ENCODE data around the gene THAP4.

The THAP4 gene

GRCh38 chr2:241584436-241584835, 52.5 kb downstream of the THAP4 start:
- no peak overlapping the region for H3K4me3 ChIP-seq (ENCODE audit: low read depth in 1 of 2, low read length in 2 of 2)
- H3K27me3 ChIP-seq (ENCODE audit: insufficient read depth, low read length, poor library complexity), result no peaks in the 10 kb centered on the region
- H4K20me1 ChIP-seq (ENCODE audit: insufficient read depth, low read length), result no peaks in the 10 kb centered on the region
- peaks cover 25% of the 10 kb centered on the region for H3K9me3 ChIP-seq (ENCODE audit: insufficient read depth, low read length, severe bottlenecking)
- DNase-seq (no peak), ATAC-seq (ENCODE audit: insufficient read depth, low read depth) (no peak)
- H3K9ac ChIP-seq (ENCODE audit: low read depth, low read length), result no peak overlapping the region
- peaks cover 71% of the 10 kb centered on the region for H3K36me3 ChIP-seq (ENCODE audit: insufficient read depth, low read length)
- H3K27ac ChIP-seq (ENCODE audit: low read length), result no peak overlapping the region
- no peak overlapping the region for H2AFZ ChIP-seq (ENCODE audit: low read depth, low read length)
- TF ChIP-seq EZH2 (IDR thresholded peaks at IDR 0.05; ENCODE audit: borderline replicate concordance, low read depth, low read length, severe bottlenecking) (no peak), CTCF (IDR thresholded peaks at IDR 0.05; ENCODE audit: borderline replicate concordance, extremely low read depth, low read length, poor library complexity, severe bottlenecking) (no peak)
- H3K4me1 ChIP-seq (ENCODE audit: insufficient read depth, low read length), result no peaks in the 10 kb centered on the region
- no peak overlapping the region for H3K4me2 ChIP-seq (ENCODE audit: insufficient read depth, low read length)
- no peaks in the 10 kb centered on the region; the same call in 1 of the 2 replicates for H3K79me2 ChIP-seq (ENCODE audit: insufficient read depth, low read length)

GRCh38 chr2:241582806-241583205, 54.2 kb downstream of the THAP4 start:
- no peak overlapping the region for H2AFZ ChIP-seq (ENCODE audit: low read depth, low read length)
- no peak overlapping the region for H3K9ac ChIP-seq (ENCODE audit: low read depth, low read length)
- no peaks in the 10 kb centered on the region for H4K20me1 ChIP-seq (ENCODE audit: insufficient read depth, low read length)
- ATAC-seq (ENCODE audit: insufficient read depth, low read depth) (no peak), DNase-seq (no peak)
- TF ChIP-seq CTCF (IDR thresholded peaks at IDR 0.05; ENCODE audit: borderline replicate concordance, extremely low read depth, low read length, poor library complexity, severe bottlenecking) (no peak), EZH2 (IDR thresholded peaks at IDR 0.05; ENCODE audit: borderline replicate concordance, low read depth, low read length, severe bottlenecking) (no peak)
- H3K4me1 ChIP-seq (ENCODE audit: insufficient read depth, low read length), result no peaks in the 10 kb centered on the region
- H3K9me3 ChIP-seq (ENCODE audit: insufficient read depth, low read length, severe bottlenecking), result peaks cover 15% of the 10 kb centered on the region
- no peak overlapping the region for H3K4me2 ChIP-seq (ENCODE audit: insufficient read depth, low read length)
- no peak overlapping the region for H3K4me3 ChIP-seq (ENCODE audit: low read depth in 1 of 2, low read length in 2 of 2)
- peaks cover 57% of the 10 kb centered on the region for H3K36me3 ChIP-seq (ENCODE audit: insufficient read depth, low read length)
- no peak overlapping the region for H3K27ac ChIP-seq (ENCODE audit: low read length)
- no peaks in the 10 kb centered on the region; the same call in 1 of the 2 replicates for H3K79me2 ChIP-seq (ENCODE audit: insufficient read depth, low read length)
- no peaks in the 10 kb centered on the region for H3K27me3 ChIP-seq (ENCODE audit: insufficient read depth, low read length, poor library complexity)

GRCh38 chr2:241582328-241582727, 54.6 kb downstream of the THAP4 start:
- TF ChIP-seq EZH2 (IDR thresholded peaks at IDR 0.05; ENCODE audit: borderline replicate concordance, low read depth, low read length, severe bottlenecking), result no peak
- H3K36me3 ChIP-seq (ENCODE audit: insufficient read depth, low read length), result peaks cover 56% of the 10 kb centered on the region
- H3K27me3 ChIP-seq (ENCODE audit: insufficient read depth, low read length, poor library complexity), result no peaks in the 10 kb centered on the region
- no peak overlapping the region for H3K4me3 ChIP-seq (ENCODE audit: low read depth in 1 of 2, low read length in 2 of 2)
- no peak for DNase-seq
- no peak overlapping the region for H3K4me2 ChIP-seq (ENCODE audit: insufficient read depth, low read length)
- H3K79me2 ChIP-seq (ENCODE audit: insufficient read depth, low read length), result no peaks in the 10 kb centered on the region; the same call in 1 of the 2 replicates
- no peak overlapping the region for H3K27ac ChIP-seq (ENCODE audit: low read length)
- ATAC-seq (ENCODE audit: insufficient read depth, low read depth), result no peak
- no peaks in the 10 kb centered on the region for H3K4me1 ChIP-seq (ENCODE audit: insufficient read depth, low read length)
- H3K9me3 ChIP-seq (ENCODE audit: insufficient read depth, low read length, severe bottlenecking), result peaks cover 12% of the 10 kb centered on the region
- H3K9ac ChIP-seq (ENCODE audit: low read depth, low read length), result no peak overlapping the region
- no peaks in the 10 kb centered on the region for H4K20me1 ChIP-seq (ENCODE audit: insufficient read depth, low read length)
- H2AFZ ChIP-seq (ENCODE audit: low read depth, low read length), result no peak overlapping the region

GRCh38 chr2:241579281-241579680, 57.7 kb downstream of the THAP4 start:
- DNase-seq (no peak), ATAC-seq (ENCODE audit: insufficient read depth, low read depth) (no peak)
- Histone ChIP-seq H2AFZ (ENCODE audit: low read depth, low read length) (no peak overlapping the region), H3K9ac (ENCODE audit: low read depth, low read length) (no peak overlapping the region), H3K27me3 (ENCODE audit: insufficient read depth, low read length, poor library complexity) (no peaks in the 10 kb centered on the region), H3K27ac (ENCODE audit: low read length) (no peak overlapping the region), H3K4me1 (ENCODE audit: insufficient read depth, low read length) (no peaks in the 10 kb centered on the region), H3K4me2 (ENCODE audit: insufficient read depth, low read length) (no peak overlapping the region), H3K4me3 (ENCODE audit: low read depth in 1 of 2, low read length in 2 of 2) (no peak overlapping the region), H3K9me3 (ENCODE audit: insufficient read depth, low read length, severe bottlenecking) (no peaks in the 10 kb centered on the region), H3K79me2 (ENCODE audit: insufficient read depth, low read length) (no peaks in the 10 kb centered on the region), H4K20me1 (ENCODE audit: insufficient read depth, low read length) (no peaks in the 10 kb centered on the region), H3K36me3 (ENCODE audit: insufficient read depth, low read length) (peaks cover 28% of the 10 kb centered on the region)
- no peak for TF ChIP-seq EZH2 (IDR thresholded peaks at IDR 0.05; ENCODE audit: borderline replicate concordance, low read depth, low read length, severe bottlenecking)
- no peak for TF ChIP-seq CTCF (IDR thresholded peaks at IDR 0.05; ENCODE audit: borderline replicate concordance, extremely low read depth, low read length, poor library complexity, severe bottlenecking)

Measured in DND-41 (cell line).